Measurements from ENCODE around the gene USH2A. TPM values are rescaled to one million over a fixed set of nuclear protein-coding genes. Genes with fewer than 3 reads are reported as not detected.

The USH2A gene
- total RNA-seq, 1 donor from 2014 or later = not detected

DNA sequence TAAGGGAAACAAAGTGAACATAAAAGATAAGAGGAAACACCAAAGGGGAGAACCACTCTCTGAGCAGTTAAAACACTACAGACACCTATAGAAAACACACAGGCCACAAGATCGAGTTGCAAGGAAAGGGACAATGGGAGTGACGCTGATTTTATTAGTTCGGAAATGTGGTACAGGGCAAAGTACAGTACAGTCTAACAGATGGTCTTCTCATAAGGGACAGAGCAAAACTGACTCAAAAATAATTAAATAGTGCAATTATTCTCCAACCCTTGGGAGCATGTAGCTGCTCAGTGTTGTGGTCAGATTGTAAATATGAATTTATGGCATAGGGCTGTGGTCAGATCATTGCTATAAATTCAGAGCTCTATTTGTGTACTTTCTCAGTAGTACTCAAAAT, 352.0 kb downstream of the USH2A start:
- TF ChIP-seq, protein P1, sequence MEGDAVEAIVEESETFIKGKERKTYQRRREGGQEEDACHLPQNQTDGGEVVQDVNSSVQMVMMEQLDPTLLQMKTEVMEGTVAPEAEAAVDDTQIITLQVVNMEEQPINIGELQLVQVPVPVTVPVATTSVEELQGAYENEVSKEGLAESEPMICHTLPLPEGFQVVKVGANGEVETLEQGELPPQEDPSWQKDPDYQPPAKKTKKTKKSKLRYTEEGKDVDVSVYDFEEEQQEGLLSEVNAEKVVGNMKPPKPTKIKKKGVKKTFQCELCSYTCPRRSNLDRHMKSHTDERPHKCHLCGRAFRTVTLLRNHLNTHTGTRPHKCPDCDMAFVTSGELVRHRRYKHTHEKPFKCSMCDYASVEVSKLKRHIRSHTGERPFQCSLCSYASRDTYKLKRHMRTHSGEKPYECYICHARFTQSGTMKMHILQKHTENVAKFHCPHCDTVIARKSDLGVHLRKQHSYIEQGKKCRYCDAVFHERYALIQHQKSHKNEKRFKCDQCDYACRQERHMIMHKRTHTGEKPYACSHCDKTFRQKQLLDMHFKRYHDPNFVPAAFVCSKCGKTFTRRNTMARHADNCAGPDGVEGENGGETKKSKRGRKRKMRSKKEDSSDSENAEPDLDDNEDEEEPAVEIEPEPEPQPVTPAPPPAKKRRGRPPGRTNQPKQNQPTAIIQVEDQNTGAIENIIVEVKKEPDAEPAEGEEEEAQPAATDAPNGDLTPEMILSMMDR (IDR thresholded peaks at IDR 0.05; ENCODE audit: insufficient read depth, low read length, poor library complexity, severe bottlenecking) = no peak
- Histone ChIP-seq H3K36me3 (ENCODE audit: control insufficient read depth, insufficient read depth, low read length) (no peaks in the 10 kb centered on the region), H3K27me3 (ENCODE audit: control insufficient read depth, insufficient read depth, low read length) (no peaks in the 10 kb centered on the region), H3K4me3 (ENCODE audit: low read depth, low read length) (no peak overlapping the region)
- no peak for DNase-seq (ENCODE audit: low read depth)

DNA sequence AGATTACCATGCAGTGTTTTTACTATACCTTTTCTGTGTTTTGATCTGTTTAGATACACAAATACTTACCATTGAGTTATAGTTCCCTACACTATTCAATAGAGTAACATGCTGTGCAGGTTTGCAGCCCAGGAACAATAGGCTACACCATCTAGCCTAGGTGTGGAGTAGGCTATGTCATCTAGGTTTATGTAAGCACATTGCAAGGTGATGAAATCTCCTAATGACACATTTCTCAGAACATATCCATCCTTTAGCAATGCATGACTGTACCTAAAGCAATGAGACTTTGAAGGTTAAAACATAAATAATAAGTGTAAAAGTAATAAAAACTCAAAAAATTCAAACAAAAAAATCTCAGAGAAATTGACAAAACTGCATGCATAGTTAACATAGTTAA, 358.6 kb downstream of the USH2A start:
- TF ChIP-seq, protein P1 (IDR thresholded peaks at IDR 0.05; ENCODE audit: insufficient read depth, low read length, poor library complexity, severe bottlenecking) = no peak
- Histone ChIP-seq H3K27me3 (ENCODE audit: control insufficient read depth, insufficient read depth, low read length) (no peaks in the 10 kb centered on the region), H3K4me3 (ENCODE audit: low read depth, low read length) (no peak overlapping the region), H3K36me3 (ENCODE audit: control insufficient read depth, insufficient read depth, low read length) (no peaks in the 10 kb centered on the region)
- peak; percentile 23 for DNase-seq (ENCODE audit: low read depth)

DNA sequence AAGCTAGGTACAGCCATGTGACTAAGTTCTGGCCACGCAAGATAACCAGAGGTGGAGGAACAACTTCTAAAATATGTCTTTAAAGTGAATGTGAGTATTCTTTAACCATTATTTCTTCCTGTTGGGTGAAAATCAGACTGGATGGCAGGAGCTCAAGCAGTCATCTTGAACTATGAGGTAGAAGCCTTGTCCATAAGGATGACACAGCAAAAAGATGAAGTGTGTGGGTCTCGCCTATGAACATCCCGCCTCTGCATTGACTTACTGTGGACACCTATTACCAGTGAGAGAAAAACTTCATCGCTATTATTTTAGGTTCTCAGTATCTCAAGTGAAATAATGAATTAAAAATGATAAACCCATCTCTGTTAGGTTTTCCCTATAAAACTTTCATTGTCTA, 365.3 kb downstream of the USH2A start:
- TF ChIP-seq, protein P1 (IDR thresholded peaks at IDR 0.05; ENCODE audit: insufficient read depth, low read length, poor library complexity, severe bottlenecking) = no peak
- Histone ChIP-seq H3K27me3 (ENCODE audit: control insufficient read depth, insufficient read depth, low read length) (no peaks in the 10 kb centered on the region), H3K36me3 (ENCODE audit: control insufficient read depth, insufficient read depth, low read length) (no peaks in the 10 kb centered on the region), H3K4me3 (ENCODE audit: low read depth, low read length) (no peak overlapping the region)
- no peak for DNase-seq (ENCODE audit: low read depth)

DNA sequence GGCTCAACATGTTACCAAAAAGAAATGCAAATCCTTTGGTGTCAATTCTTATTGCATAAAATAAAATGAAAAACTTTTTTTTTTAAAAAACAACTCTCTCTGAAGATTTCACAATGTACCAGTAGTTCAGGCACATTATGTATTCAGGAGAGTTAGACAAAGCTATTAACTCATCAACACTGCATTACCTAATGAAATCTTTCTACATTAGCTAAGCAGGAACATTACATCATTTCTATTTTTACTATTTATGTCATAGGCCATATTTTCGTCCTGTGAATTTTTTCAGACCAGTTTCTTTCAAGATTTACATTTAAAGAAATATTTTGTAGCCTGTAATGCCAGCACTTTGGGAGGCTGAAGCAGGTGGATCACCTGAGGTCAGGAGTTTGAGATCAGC, 366.2 kb downstream of the USH2A start:
- no peaks in the 10 kb centered on the region for H3K36me3 ChIP-seq (ENCODE audit: control insufficient read depth, insufficient read depth, low read length)
- TF ChIP-seq, protein P1 (IDR thresholded peaks at IDR 0.05; ENCODE audit: insufficient read depth, low read length, poor library complexity, severe bottlenecking) = no peak
- no peak overlapping the region for H3K4me3 ChIP-seq (ENCODE audit: low read depth, low read length)
- no peaks in the 10 kb centered on the region for H3K27me3 ChIP-seq (ENCODE audit: control insufficient read depth, insufficient read depth, low read length)
- no peak for DNase-seq (ENCODE audit: low read depth)

DNA sequence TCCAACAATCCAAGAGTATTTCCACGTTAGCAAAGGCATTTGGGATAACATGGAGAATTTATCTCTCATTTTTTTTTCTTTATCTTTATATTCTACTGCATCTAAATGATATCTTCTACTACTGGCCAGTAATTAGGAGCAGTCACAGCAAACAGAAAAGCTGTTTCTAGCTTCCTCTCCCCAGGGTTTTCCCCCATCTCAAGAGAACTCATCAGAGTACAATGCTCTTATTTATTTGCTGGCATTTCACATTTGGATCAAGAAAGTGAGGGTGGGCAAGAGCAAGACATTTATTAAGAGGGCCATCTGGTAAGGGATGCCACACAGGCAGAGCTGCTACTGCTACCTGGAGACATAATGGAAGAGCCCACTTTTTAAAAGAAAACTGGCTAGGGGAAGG, 368.2 kb downstream of the USH2A start:
- no peak for DNase-seq (ENCODE audit: low read depth)
- Histone ChIP-seq H3K4me3 (ENCODE audit: low read depth, low read length) (no peak overlapping the region), H3K36me3 (ENCODE audit: control insufficient read depth, insufficient read depth, low read length) (no peaks in the 10 kb centered on the region), H3K27me3 (ENCODE audit: control insufficient read depth, insufficient read depth, low read length) (no peaks in the 10 kb centered on the region)
- TF ChIP-seq, protein P1 (IDR thresholded peaks at IDR 0.05; ENCODE audit: insufficient read depth, low read length, poor library complexity, severe bottlenecking) = no peak

DNA sequence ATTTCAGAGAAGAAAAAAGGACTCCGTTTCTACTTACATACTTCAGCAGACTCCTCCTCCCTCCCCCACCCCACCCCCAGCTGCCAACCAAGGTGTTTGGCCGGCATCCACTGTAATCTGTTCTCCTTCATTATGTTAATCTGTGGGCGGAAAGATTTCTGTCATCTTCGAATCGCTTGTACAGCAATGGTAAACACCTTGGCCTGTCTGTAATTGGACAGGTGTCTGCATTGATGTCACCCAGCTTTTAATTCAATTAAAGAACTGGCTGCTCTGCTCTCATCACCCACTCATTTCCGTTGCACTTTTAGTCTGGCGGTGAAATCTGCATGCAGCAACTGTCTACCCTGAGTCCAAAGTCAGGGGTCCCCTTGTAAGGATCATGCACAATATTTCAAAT, 368.6 kb downstream of the USH2A start:
- TF ChIP-seq, protein P1 (IDR thresholded peaks at IDR 0.05; ENCODE audit: insufficient read depth, low read length, poor library complexity, severe bottlenecking) = no peak
- Histone ChIP-seq H3K27me3 (ENCODE audit: control insufficient read depth, insufficient read depth, low read length) (no peaks in the 10 kb centered on the region), H3K4me3 (ENCODE audit: low read depth, low read length) (no peak overlapping the region), H3K36me3 (ENCODE audit: control insufficient read depth, insufficient read depth, low read length) (no peaks in the 10 kb centered on the region)
- no peak for DNase-seq (ENCODE audit: low read depth)
